SK-N-MC (cell line): ENCODE results near the gene MUC5B.

Source experiments
- EZH2 ChIP-seq: fragments of 200-600 bp; sonication (generic); IDR thresholded peaks from one replicate; pipeline ENCODE4 v1.6.1; 2017; ENCODE audit warnings: antibody characterized with exemption
- POLR2AphosphoS5 ChIP-seq: IDR thresholded peaks from 2 replicates; pipeline ENCODE4 v1.6.1; 2012; ENCODE audit warnings: mild to moderate bottlenecking, low read depth, low read length, borderline replicate concordance

GRCh38 chr11:1229471-1230120 lies 6.7 kb downstream of the MUC5B start:
- TF ChIP-seq EZH2: no peak
- TF ChIP-seq POLR2AphosphoS5: no peak
